Urinary bladder (tissue), 4 donors: ENCODE results near the gene OR5B12. TPM values are rescaled to one million over a fixed set of nuclear protein-coding genes. Genes with fewer than 3 reads are reported as not detected.
"Not testable (repeated sequence)": the region's sequence is repeated elsewhere in the genome, so short reads cannot be mapped to it uniquely, and the experiment has no call there.

Experiments
- DNase-seq: peaks from one replicate; pipeline ENCODE4 v3.0.0-alpha.2; 2015; ENCODE audit errors: extremely low spot score
- H3K27ac ChIP-seq: one replicate; pipeline ENCODE4 v1.5.1; 2013; ENCODE audit warnings: low read depth, mild to moderate bottlenecking, moderate library complexity
- H3K36me3 ChIP-seq: one replicate; pipeline ENCODE4 v1.6.1; 2013; ENCODE audit warnings: mild to moderate bottlenecking, moderate library complexity; ENCODE audit not compliant: insufficient read depth
- H3K4me1 ChIP-seq: one replicate; pipeline ENCODE4 v1.6.1; 2013; ENCODE audit warnings: mild to moderate bottlenecking, moderate library complexity; ENCODE audit not compliant: insufficient read depth
- H3K4me3 ChIP-seq: one replicate; pipeline ENCODE4 v1.5.1; 2013; ENCODE audit warnings: low read depth, low read length
- WGBS: extraction: QIAGEN DNeasy Blood & Tissue Kit; methylation state at CpG from one replicate; pipeline ENCODE4 v1.1.7; 2013; 5-methylcytosine and 5-hydroxymethylcytosine counted together
- polyA plus RNA-seq: library from polyadenylated mRNA; stranded (reverse); fragments of 200-250 nt; gene quantifications from one replicate; pipeline ENCODE4 v1.2.3, GENCODE V29; 2013
- total RNA-seq: library from RNA; depleted of rRNA; stranded (reverse); fragments of >200 nt; gene quantifications from one replicate; pipeline ENCODE4 v1.2.3, GENCODE V29; 2014
- donor health status: healthy with polysubstance abuse.
- donor health status: healthy.

The OR5B12 gene
- total and polyA plus RNA-seq, 2 donors, result 0.69 TPM; not detected in 1

DNA sequence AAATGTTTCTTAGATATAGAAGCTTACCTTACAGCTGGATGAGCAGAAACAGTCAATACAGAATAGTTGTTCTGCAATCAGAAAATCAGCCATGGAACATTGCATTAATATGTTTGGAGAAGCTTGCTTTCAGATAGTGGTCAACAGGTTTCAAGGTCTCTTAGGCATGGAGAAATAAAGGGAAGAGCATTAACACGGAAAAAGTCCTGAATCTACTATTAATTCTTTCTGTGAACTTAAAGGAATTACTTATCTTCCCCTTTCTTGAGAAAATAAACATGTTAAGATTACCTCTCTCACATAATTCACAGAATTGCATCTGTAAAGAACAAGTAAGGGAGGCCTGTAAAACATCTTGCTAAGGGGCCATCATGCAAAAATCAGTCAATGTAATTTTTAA is 35.3 kb downstream of the OR5B12 start, which contains the start of gene OR5B3:
Gene OR5B3, minus strand, starts transcription at position 101 of the 400 bp plus-strand sequence. CDS start 3,465 bp downstream, outside the sequence.
- WGBS, result 57% methylated on average over 1 of the region's 1 CpG
- H3K4me3 ChIP-seq, result no peak within 1 kb of the TSS
- H3K36me3 ChIP-seq, result no peaks in the 10 kb centered on the region
- no peak for DNase-seq
- H3K4me1 ChIP-seq, result no peaks in the 10 kb centered on the region
- H3K27ac ChIP-seq, result no peak within 1 kb of the TSS

DNA sequence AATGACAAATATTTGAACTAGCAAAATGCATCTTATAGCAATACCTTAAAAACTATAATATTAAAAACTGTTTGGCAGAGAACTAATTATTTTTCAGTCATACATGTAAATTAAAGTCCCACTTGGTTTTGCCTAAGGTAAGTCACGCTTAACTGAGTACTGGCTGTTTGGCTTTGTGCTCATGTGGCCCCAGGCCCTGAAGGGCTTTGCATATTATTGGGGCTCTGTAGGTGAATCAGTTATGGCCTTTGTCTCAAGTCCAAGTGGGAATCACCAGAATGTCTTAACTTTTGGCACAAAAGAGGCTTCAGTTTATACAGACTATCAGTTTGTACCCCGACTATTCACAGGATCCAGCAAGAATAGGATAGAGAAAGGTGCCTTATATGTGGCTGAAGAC is 42.4 kb downstream of the OR5B12 start:
- H3K27ac ChIP-seq, H3K4me1 ChIP-seq, H3K4me3 ChIP-seq, DNase-seq, H3K36me3 ChIP-seq: not testable (repeated sequence)
- 80% methylated on average over 1 of the region's 2 CpGs for WGBS

DNA sequence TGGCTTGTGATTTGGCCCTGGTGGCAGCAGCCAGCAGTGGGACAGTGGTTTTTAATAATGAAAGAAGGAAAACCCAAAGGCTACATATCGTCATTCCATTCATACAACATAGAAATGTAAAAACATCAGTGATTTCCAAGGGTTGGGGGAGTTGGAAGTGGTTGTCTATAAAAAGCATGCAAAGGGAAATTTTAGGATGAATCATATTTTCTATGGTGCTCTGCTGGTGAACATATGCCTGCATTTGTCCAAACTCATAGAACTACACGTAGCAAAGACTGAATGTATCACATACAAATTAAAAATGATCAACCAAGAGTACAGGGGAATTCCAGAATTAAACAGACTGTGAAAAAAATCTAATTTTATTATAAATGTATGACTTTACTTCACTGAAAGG is 46.5 kb downstream of the OR5B12 start:
- WGBS, result 77% methylated on average over 2 of the region's 2 CpGs
- H3K4me1 ChIP-seq, result no peaks in the 10 kb centered on the region
- H3K36me3 ChIP-seq, result no peaks in the 10 kb centered on the region
- no peak overlapping the region for H3K27ac ChIP-seq
- no peak overlapping the region for H3K4me3 ChIP-seq
- DNase-seq, result no peak

DNA sequence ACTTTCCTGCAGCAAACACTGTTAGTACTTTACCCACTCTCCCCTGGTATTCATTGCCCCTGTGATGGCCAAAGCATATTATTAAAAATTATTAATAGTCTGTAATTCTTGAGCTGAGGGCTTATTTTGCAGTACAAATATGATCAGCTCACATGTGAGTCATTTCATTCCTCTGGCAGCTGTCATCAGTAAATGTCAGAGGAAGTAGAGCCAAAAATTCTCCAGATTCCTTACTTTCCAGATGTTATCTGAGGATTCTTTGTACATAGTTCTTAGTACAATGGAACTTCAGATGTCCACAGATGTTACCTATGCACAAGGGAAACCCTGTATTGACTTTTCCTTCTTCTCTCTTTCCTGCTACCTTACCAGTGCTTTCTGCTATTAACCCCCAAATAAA is 47.8 kb downstream of the OR5B12 start:
- no peak for DNase-seq
- Histone ChIP-seq H3K27ac (no peak overlapping the region), H3K36me3 (no peaks in the 10 kb centered on the region), H3K4me3 (no peak overlapping the region), H3K4me1 (no peaks in the 10 kb centered on the region)

DNA sequence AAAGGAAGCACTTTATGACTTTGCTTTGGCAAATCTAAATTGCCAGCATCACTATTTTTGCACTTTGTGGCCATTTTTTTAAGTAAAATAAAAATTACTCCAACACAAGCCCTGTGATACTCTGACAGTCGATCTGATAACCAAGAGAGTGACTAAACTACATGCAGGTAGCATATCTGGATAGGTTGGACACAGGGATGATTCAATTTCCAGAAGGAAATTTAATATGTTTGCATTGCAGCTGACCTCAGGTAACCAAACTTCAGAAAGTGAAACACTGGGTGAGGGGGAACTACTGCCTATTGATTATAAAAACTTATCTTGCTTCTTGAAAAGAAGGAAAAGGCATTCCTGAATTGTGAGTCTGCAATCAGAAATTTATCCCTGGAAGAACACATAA is 49.3 kb downstream of the OR5B12 start:
- Histone ChIP-seq H3K36me3 (no peaks in the 10 kb centered on the region), H3K27ac (no peak overlapping the region), H3K4me1 (no peaks in the 10 kb centered on the region), H3K4me3 (no peak overlapping the region)
- DNase-seq, result no peak
- WGBS, result 25% methylated on average over 1 of the region's 1 CpG

DNA sequence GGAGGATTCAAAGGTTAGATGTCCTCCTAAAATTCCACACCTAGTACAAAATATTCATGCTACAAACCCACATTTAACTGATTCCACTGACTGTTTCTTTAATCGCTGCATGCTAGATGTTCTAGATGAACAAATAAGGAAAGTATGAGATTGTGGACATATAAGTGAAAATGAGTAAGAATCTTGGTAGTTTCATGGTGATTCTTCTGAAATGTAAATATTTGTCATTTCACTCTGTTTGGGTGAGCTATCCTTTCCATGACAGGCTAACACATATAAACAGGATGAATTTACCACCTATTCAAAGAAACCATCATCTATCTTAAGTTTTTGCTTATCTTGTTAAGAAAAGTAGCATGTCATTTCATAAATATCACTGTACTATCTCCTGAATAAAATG is 50.2 kb downstream of the OR5B12 start:
- no peaks in the 10 kb centered on the region for H3K36me3 ChIP-seq
- no peaks in the 10 kb centered on the region for H3K4me1 ChIP-seq
- no peak overlapping the region for H3K4me3 ChIP-seq
- DNase-seq, result no peak
- no peak overlapping the region for H3K27ac ChIP-seq
- WGBS, result 86% methylated on average over 1 of the region's 1 CpG

DNA sequence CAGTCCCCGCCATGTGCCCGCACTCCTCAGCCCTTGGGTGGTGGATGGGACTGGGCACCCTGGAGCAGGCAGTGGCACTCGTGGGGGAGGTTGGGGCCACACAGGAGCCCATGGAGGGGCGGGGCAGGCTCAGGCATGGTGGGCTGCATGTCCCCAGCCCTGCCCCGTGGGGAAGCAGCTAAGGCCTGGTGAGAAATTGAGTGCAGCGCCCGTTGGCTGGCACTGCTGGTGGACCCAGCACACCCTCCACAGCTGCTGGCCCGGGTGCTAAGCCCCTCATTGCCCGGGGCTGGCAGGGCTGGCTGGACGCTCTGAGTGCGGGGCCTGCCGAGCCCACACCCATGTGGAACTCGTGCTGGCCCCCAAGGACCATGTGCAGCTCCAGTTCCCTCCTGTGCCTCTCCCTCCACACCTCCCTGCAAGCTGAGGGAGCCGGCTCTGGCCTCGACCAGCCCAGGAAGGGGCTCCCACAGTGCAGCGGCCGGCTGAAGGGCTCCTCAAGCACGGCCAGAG is 51.4 kb downstream of the OR5B12 start:
- 88% methylated on average over 18 of the region's 18 CpGs for WGBS
- no peak for DNase-seq
- H3K4me3 ChIP-seq, result no peak overlapping the region
- H3K27ac ChIP-seq, result no peak overlapping the region
- no peaks in the 10 kb centered on the region for H3K36me3 ChIP-seq
- no peaks in the 10 kb centered on the region for H3K4me1 ChIP-seq

Other genes with a start within 250 kb of the OR5B12 start
- not detected for gene OR1S2, start 238.1 kb downstream of the OR5B12 start, total RNA-seq
- gene OR1S2, start 238.1 kb downstream of the OR5B12 start, polyA plus RNA-seq, result not detected
- gene OR1S1, start 229.5 kb downstream of the OR5B12 start, total RNA-seq, result not detected
- gene OR1S1, start 229.5 kb downstream of the OR5B12 start, polyA plus RNA-seq, result not detected
- not detected for gene OR10Q1, start 213.3 kb downstream of the OR5B12 start, total RNA-seq
- not detected for gene OR10Q1, start 213.3 kb downstream of the OR5B12 start, polyA plus RNA-seq
- gene OR10W1, start 174.0 kb downstream of the OR5B12 start, total RNA-seq, result not detected
- not detected for gene OR10W1, start 174.0 kb downstream of the OR5B12 start, polyA plus RNA-seq
- gene OR5B17, start 83.2 kb downstream of the OR5B12 start, total RNA-seq, result not detected
- gene OR5B17, start 83.2 kb downstream of the OR5B12 start, polyA plus RNA-seq, result not detected
- not detected for gene OR5B3, start 35.4 kb downstream of the OR5B12 start, total RNA-seq
- not detected for gene OR5B3, start 35.4 kb downstream of the OR5B12 start, polyA plus RNA-seq
- gene OR5B2, start 14.1 kb downstream of the OR5B12 start, total RNA-seq, result not detected
- not detected for gene OR5B2, start 14.1 kb downstream of the OR5B12 start, polyA plus RNA-seq
- not detected for gene OR5B21, start 65.9 kb upstream of the OR5B12 start, total RNA-seq
- not detected for gene OR5B21, start 65.9 kb upstream of the OR5B12 start, polyA plus RNA-seq
- 5.3 TPM for gene LPXN, start 133.6 kb upstream of the OR5B12 start, total RNA-seq
- gene LPXN, start 133.6 kb upstream of the OR5B12 start, polyA plus RNA-seq, result 7.9 TPM
- gene ZFP91, start 136.8 kb upstream of the OR5B12 start, total RNA-seq, result 54.0 TPM
- 37.9 TPM for gene ZFP91, start 136.8 kb upstream of the OR5B12 start, polyA plus RNA-seq
- gene CNTF, start 180.4 kb upstream of the OR5B12 start, total RNA-seq, result 1.3 TPM
- 0.41 TPM for gene CNTF, start 180.4 kb upstream of the OR5B12 start, polyA plus RNA-seq